HG02938 (cell line): ENCODE measurements around the gene ZFP1.

Source experiments
- ATAC-seq: cut with Tn5 transposase; IDR thresholded peaks from one replicate; pipeline ENCODE4 v1.9.1; 2021; ENCODE audit warnings: mild to moderate bottlenecking, moderate library complexity; ENCODE audit not compliant: unreplicated experiment

Gene ZFP1

GRCh38 chr16:75148311-75149195 is at the start of gene ZFP1:
TSS of gene ZFP1 (plus strand) at chr16:75148524. CDS start at chr16:75152952, 4,428 bp downstream.
- ATAC-seq: peak; percentile 80

DNA sequence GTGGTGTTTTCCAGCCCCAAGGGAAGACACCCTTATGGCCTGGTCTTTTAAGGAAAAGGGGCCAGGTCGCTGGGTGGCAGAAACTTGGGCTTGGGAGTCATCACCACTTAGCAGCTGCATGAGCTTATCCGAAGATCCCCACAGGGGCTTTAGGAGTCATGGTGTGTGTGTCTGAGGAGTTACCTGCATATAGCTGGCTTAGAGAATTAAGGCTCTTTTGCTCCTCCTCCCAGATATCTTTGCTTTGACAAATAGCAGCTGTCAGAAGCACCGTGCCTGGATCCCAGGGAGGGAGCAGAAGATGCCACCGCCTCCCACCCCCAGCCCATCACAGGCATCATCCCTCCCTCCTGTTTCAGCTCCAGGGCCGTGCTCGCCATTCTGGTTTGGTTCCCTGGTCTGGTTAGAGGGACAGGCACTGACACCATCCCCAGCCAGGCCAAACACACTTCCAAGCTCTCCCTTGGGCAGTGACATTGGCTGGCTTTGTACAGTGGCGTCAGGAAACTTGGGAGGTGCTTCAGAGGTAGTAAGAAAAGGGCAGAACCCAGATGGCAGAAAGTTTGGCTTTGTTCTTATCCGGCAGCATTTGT is 49.2 kb upstream of the ZFP1 start:
- ATAC-seq: no peak

GRCh38 chr16:75099738-75100602 is 48.4 kb upstream of the ZFP1 start:
- ATAC-seq: peak; percentile 48

DNA sequence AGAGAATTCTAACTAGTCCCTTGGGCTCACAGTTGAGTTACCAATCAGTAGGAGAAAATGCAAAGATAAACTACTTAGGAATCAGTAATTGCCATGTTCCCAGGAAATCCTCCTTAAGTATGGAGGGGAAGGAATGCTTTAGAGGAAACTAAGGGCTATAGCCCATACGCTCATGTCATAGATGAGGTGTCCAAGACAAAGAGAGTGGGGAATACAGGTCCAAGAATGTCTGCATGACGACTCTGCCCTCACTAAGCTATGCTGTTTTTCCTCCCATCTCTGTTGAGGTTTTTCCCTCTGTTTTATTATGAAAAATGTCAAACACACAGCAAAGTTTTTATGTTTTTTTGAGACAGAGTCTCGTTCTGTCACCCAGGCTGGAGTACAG is 47.7 kb upstream of the ZFP1 start:
- ATAC-seq: no peak

DNA sequence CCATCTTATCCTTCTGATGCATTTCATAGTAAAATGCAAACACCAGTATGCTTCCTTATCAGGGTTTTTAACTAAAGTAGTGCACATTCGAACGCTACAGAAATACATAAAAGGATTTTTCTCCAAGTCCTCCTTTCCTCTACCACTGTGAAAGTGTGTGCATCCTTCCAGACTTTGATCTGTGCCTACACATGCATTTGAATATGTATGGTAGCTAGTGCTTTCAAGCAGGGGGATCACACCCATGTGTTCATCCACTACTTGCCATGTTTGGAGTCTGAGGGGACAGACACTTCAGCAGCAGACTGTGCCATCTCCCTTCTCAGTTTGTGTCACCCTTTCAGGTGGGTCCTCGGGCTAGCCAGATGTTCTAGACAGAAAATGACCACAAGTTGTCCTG is 46.7 kb upstream of the ZFP1 start:
- no peak for ATAC-seq

DNA sequence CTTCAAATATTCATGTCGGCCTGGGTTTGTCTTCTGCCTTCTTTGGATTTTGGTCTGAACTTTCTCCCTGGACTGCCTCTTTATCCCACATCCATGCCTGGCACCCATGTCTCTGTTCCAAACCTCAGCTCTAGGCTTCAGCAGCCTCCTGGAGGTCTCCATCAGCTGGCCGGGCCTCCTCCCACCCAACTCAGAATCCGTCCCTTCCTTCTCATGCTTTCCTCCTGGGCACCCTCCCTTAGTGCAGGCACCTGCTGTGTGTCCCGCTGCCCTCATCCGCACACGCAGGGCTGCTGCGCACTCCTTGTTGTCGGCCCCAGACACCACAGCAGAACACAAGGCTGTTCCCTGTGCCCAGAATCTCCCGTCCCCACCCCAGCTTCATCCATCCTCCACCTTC is 45.7 kb upstream of the ZFP1 start:
- no peak for ATAC-seq

DNA sequence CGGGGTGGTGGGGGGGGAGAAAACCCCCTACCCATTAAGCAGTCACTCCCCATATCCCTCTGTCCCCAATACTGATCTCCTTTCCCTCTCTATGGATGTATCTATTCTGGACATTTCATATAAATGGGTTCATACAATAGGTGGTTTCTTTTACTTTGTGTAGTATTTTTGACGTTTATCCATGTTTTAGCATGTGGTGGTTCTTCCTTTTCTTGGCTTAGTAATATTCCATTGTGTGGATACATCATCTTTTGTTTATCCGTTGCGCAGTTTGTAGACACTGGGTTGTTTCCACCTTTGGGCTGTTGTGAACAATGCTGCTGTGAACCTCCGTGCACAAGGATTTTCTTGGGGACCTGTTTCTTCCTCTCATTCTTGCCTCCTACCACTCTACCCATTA is 44.3 kb upstream of the ZFP1 start:
- ATAC-seq: no peak

DNA sequence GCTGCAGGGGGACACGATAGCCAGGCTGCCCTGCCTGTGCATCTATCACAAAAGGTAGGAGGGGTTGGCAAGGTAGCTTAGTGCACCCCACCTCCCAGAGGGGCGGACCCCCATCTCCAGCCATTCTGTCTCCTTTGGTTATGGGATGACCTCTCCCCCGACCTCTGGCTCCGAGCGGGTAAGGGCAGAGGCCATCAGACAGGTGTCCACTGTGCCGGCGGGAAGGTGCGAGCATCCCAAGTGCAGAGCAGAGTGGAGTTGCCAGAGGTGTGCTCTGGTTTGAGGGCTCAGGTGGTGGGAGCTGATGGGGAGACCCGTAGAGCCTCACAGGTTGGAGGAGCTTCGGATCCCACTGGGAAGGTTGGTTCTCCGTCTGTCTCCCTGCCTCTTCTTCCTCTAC is 43.5 kb upstream of the ZFP1 start:
- ATAC-seq: no peak

DNA sequence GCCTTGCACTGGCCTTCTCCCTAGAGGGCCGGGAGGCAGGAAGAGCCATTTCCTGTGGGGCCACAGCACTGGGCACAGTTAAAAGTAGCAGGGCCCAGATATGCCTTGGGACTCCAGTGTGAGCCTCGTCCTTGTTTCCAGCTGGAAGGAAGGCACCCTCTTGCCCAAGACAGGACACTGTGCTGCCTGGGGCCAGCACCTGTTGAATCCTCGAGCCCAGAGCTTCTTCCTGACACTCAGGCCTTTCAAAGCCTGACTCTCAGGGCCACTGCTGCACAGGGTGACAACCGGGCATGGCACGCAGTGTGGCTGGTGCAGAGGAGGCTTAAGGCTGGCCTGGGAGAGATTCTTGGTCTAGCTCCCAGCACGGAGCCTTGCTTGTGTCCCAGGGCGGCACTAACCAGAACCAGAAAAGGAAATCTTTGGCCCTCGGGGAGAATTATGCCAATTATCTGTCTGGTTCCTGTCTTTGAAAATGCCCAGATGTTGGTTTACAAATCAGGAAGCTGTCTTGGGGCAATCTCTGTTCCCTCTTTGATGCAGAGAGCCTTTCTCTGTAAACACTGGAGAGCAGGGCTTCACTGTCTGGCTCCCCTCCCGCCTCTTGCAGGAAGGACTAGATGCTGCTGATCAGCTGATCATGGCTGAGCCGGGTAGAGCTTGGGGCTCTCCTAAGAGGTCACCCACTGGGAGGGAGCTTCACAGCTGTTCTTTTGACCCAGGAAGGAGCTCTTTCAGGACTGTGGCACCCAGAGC is 42.8 kb upstream of the ZFP1 start:
- ATAC-seq: no peak

- no peak for ATAC-seq
Observed at GRCh38 chr16:75106351-75107274, 41.7 kb upstream of the ZFP1 start.

- no peak for ATAC-seq
Observed at GRCh38 chr16:75107505-75107904, 40.8 kb upstream of the ZFP1 start.

DNA sequence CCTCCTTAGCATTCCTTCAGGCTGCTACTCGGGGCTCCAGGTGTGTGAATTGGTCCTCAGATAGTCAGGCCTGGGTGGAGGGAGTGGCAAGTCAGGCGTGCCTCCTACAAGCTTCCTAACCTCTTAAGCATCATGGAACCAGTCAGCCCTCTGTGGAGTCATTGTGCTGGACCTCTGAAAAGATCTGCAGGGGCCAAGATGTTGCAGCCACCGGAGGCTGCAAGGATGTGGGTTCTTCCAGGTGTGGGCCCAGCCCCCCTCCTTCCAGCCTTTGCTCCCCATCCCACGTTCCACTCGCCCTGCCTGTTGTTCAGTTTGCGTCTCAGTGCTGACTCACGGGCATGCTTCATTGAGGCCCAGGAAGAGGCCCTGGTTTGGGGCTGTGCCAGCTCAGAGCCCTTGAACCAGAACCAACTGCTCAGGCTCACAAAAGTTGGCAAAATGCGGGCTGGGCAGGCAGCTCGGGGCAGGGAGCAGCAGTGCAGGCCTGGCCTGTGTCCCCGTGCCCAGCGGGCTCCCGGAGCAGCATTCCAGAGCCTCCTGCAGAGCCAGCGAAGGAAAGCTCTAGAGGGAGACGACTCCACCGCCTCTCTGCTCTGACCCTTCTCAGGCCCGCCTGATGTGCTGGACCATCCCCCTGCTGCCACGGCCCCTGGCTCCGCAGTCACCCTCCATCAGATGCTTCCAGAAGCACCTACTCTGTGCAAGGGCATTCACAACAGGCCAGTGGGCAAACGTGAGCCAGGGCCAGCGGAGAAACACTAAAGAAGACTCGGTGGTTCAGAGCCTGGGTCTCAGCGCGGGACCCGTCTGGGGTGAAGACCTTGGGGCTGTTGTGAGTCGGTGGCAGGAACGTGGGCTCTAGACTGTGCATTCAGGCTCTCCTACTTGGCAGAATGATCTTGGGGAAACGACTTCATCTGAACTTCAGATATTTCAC is 39.3 kb upstream of the ZFP1 start:
- no peak for ATAC-seq

DNA sequence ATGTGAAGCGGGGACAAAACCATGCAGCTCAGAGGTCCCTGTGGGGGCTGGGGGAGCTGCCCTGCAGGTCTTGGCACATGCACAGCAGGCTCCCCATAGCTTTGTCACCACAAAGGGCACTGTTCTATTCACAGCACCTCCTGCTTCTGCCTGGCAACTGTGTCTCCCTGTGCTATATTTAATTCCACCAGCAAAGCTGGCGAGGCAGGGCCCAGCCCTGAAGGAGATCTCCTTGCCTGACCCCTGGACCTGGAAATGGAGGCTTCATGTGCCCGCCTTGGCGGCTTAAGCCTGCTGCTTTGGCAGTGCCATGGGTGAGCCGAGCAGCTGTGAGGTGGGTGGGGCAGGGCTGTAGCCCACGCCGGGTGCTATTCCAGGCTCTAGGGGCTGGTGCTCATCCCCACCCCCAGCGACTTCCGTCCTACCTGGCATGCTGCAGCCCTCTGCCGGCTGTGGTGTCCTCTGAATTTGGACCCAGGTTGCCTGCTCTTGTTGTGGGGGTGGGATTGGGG is 38.5 kb upstream of the ZFP1 start:
- no peak for ATAC-seq

DNA sequence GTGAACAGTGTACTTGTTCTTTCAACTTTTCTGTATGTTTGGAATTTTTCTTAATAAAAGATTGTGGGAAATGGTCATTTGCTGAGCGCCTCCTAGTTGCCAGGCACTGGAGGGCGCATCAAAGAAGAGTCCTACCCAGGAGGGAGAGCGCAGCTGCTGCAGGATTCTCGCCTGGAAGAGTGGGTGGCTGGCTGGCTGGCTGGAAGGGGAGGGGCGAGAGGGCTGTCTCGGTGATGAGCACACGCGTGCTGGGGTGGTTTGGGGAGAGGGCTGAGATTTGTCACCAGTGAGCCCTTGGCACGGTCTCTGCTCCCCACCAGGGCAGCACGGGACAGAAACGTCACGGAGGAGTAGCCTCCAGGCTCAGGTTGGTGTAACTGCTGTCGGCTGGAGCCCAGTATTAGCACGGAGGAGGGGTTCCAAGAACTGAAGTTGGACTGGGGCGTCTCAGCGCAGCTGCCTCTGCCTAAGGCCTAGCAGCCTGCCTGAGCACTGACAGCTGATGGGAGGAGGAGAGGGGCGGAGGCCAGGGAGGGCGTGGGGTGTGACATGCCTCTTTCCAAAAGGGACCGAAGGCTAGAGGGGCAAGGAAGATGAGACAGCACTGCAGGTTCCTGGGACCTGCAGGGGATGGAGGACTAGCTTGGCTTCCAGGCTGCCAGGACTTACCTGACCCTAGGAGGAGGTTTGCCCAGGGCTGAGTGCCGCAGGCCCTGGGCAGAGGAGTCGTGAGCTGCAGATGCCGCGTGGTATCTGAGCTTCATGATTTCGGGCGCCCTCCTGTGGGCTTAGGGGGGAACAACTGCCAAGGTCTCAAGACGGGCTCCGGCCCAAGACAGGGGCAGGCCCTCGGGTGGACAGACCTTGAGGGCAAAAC is 37.4 kb upstream of the ZFP1 start:
- peak; percentile 74 for ATAC-seq

DNA sequence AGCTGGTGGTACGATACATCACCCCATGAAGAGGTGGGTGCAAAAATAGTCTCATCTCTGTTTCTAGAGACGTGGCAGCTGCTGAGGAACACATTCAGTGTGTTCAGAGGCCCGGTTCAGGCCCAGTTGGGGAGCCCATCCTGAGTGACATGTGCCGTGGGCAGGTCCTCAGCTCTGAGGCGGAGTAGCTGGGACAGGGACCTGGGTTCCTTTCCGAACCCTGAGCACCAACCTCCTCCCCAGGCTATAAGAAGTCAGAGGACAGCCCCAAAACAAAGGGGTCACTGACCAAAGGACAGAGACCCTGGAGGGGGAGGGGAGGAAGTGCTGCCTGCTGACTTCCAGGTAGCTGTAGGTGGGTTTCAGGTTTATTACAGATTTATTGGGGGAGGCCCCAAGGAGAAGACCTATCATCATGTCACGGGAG is 36.8 kb upstream of the ZFP1 start:
- no peak for ATAC-seq

DNA sequence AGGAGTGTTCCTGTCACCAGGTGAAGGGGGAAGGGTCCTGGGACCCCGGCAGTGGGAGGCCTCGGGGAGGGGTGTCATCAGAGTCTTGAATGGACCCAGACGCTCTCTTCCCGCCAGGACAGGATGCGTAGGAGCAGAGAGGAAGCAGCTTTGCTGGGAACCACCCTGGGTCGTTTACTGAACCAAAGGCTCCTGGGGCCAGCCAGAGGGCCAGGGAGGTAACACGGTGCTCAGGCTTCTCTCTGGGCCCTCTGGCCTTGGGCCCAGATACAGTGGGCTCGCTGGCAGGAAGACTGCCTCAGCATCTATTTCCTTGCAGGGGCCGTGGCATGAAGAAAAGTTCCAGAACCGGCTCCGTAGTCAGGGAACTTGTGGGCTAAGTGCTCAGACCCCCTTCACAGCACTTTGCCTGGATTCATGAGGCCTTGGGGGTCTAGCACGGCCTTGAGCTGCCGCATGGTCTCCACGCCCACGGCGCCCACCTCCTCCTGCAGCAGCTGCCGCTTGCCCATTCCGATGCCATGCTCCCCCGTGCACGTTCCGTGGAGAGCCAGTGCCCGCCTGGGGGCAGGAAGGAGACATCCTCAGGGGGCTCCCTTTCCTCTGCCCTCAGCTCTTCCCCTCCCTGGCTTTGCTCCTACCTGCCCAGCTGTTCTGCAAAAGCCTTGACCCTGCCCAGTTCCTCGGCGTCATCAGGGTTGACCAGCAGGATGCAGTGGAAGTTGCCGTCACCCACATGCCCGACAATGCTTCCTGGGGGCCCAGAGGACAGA is 36.2 kb upstream of the ZFP1 start:
- no peak for ATAC-seq
